ENCODE data around the gene SYCE3. TPM values are rescaled to one million over a fixed set of nuclear protein-coding genes. Genes with fewer than 3 reads are reported as not detected.

Gene SYCE3
- total and polyA plus RNA-seq, 9 of the 15 experiments (the other 6 are each of a cell fraction or from before 2014, with no cell fraction given): 0.56 TPM; not detected in 8

DNA sequence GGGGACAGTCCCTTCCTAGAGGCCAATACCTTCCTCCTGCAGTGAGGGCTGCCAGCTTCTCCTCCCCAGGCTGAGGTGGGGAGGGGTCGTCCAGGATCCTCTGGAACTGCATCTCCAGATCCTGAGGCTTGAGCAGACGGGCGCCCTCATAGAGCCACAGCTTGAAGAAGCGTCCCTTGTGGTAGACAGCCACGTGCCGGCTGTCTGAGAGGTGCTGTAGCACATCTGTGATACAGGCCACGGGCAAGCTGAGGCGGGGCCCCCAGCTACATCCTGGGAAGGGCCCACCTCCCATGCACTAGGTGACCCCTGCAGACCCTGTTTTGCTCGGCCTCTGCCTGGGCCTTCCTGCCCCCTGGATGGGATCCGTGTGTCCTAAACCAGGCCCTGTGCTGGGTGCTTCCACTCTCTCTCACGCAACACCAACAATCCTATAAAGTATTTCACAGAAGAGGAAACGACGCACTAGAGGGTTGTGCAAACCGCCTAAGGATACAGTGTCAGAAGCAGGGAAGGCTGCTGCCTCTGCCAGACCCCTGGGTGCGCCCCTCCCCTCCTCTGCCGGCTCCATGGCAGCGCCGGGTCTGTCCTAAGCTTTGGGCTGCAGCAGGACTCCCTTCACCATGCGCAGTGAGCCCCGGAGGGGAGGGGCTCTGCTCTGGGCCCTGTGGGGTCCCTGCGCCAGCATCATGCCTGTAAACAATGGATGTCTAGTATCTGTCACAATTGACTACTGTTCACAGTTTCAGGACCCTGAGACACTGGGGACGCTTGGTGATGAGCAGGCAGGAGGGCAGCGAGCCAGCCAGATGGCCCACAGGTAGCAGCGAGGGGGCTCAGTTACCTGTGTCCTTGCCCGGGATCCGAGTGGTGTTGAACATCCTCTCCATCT is 11.0 kb upstream of the SYCE3 start:
- no TSS peak for BruUV-seq (replicated peaks)
- Histone ChIP-seq H3K4me1 (replicated peaks in 1 of 2; ENCODE audit: control insufficient read depth in 2 of 2, insufficient read depth in 2 of 2, low read length in 2 of 2) (peaks cover 0 to 17% of the 10 kb centered on the region in 2 experiments; a peak in 3 of 5 replicates), H3K27me3 (ENCODE audit: control insufficient read depth in 2 of 2, insufficient read depth in 2 of 2, low read length in 2 of 2) (no peaks in the 10 kb centered on the region), H3K36me3 (ENCODE audit: control insufficient read depth, insufficient read depth, low read length) (no peaks in the 10 kb centered on the region), H2AFZ (ENCODE audit: low read depth, low read length) (no peak overlapping the region), H3K9me3 (replicated peaks; ENCODE audit: control insufficient read depth, insufficient read depth, low read depth, low read length) (no peaks in the 10 kb centered on the region), H3K4me3 (no peak overlapping the region), H3K4me2 (ENCODE audit: insufficient read depth, low read length) (no peak overlapping the region), H3K9ac (ENCODE audit: insufficient read depth in 1 of 2, low read depth in 2 of 2, low read length in 2 of 2) (no peak overlapping the region), H3K9me1 (ENCODE audit: control insufficient read depth, insufficient read depth, low read length) (no peaks in the 10 kb centered on the region), H3K27ac (ENCODE audit: extremely low read depth, low read depth, low read length) (no peak overlapping the region), H3K79me2 (ENCODE audit: control insufficient read depth, insufficient read depth, low read length) (no peaks in the 10 kb centered on the region), H4K20me1 (replicated peaks; ENCODE audit: control insufficient read depth, insufficient read depth, low read length) (no peaks in the 10 kb centered on the region)
- intact Hi-C loops (cut with micrococcal nuclease): no loop called here
- in situ Hi-C loops (cut with MboI): no loop called here
- ChIA-PET CTCF (ENCODE audit: low intra/inter-chr PET ratio) (no interaction called here), POLR2A (interaction anchor here (0.7 to 1.5 kb wide), 4 partner anchors 8 to 88 kb away, joined by 3 to 5 read pairs (median 3); no protein-coding TSS in a partner anchor)
- 62% methylated on average over 16 of the region's 26 CpGs for WGBS (ENCODE audit: insufficient coverage, low coverage, missing lambda C conversion rate)
- TF ChIP-seq PHB (CRISPR knock-in tag; IDR thresholded peaks at IDR 0.05) (no peak), IRF2 (CRISPR knock-in tag; IDR thresholded peaks at IDR 0.05) (no peak), DPF2 (IDR thresholded peaks at IDR 0.05) (no peak), MCM7 (IDR thresholded peaks at IDR 0.05) (no peak), FOXO4 (CRISPR knock-in tag; IDR thresholded peaks at IDR 0.05) (no peak), SMC3 (conservative IDR thresholded peaks at IDR 0.05; ENCODE audit: insufficient read depth, low read depth, low read length) (no peak), MAFG (tag; conservative IDR thresholded peaks at IDR 0.05) (no peak), ZNF174 (CRISPR knock-in tag; IDR thresholded peaks at IDR 0.05) (no peak), SAP30 (IDR thresholded peaks at IDR 0.05; ENCODE audit: borderline replicate concordance, insufficient read depth, low read depth, low read length, poor library complexity, severe bottlenecking) (no peak), U2AF1 (optimal IDR thresholded peaks at IDR 0.05; ENCODE audit: low read depth, low read length) (no peak), ETV6 (IDR thresholded peaks at IDR 0.05; ENCODE audit: borderline replicate concordance in 1 of 2, low read depth in 2 of 2, low read length in 1 of 2) (no peak), ETV6 (CRISPR knock-in tag; IDR thresholded peaks at IDR 0.05; ENCODE audit: borderline replicate concordance) (no peak)
- TF ChIP-seq, protein P1, sequence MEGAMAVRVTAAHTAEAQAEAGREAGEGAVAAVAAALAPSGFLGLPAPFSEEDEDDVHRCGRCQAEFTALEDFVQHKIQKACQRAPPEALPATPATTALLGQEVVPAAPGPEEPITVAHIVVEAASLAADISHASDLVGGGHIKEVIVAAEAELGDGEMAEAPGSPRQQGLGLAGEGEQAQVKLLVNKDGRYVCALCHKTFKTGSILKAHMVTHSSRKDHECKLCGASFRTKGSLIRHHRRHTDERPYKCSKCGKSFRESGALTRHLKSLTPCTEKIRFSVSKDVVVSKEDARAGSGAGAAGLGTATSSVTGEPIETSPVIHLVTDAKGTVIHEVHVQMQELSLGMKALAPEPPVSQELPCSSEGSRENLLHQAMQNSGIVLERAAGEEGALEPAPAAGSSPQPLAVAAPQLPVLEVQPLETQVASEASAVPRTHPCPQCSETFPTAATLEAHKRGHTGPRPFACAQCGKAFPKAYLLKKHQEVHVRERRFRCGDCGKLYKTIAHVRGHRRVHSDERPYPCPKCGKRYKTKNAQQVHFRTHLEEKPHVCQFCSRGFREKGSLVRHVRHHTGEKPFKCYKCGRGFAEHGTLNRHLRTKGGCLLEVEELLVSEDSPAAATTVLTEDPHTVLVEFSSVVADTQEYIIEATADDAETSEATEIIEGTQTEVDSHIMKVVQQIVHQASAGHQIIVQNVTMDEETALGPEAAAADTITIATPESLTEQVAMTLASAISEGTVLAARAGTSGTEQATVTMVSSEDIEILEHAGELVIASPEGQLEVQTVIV (CRISPR knock-in tag; IDR thresholded peaks at IDR 0.05; ENCODE audit: borderline replicate concordance): no peak
- no peak for DNase-seq (ENCODE audit: extremely low read depth in 1 of 4, low spot score in 3 of 4)
- FAIRE-seq: no peak
- no peak for ATAC-seq

Measured in K562 (cell line).